Colonic mucosa (tissue), 4 donors: ENCODE measurements around the gene ZDHHC14. TPM values are rescaled to one million over a fixed set of nuclear protein-coding genes. Genes with fewer than 3 reads are reported as not detected.
"Not testable (repeated sequence)": the region's sequence is repeated elsewhere in the genome, so short reads cannot be mapped to it uniquely, and the experiment has no call there.

Experiments
- DNase-seq: peaks from one replicate; pipeline ENCODE4 v3.0.0-alpha.2; 2020
- H3K27ac ChIP-seq: fragments of 200-600 bp; one replicate; pipeline ENCODE4 v1.8.0; 2021
- H3K27me3 ChIP-seq: fragments of 200-600 bp; one replicate; pipeline ENCODE4 v1.8.0; 2021
- H3K36me3 ChIP-seq: fragments of 200-600 bp; one replicate; pipeline ENCODE4 v1.8.0; 2021
- H3K4me1 ChIP-seq: fragments of 200-600 bp; one replicate; pipeline ENCODE4 v1.8.0; 2021; ENCODE audit warnings: mild to moderate bottlenecking
- H3K4me3 ChIP-seq: fragments of 200-600 bp; one replicate; pipeline ENCODE4 v1.8.0; 2021
- H3K9ac ChIP-seq, 2 donors: one replicate each; pipeline ENCODE4 v1.7.0; 2013; ENCODE audit warnings: control low read depth in 2 of 2, low read depth in 2 of 2, low read length in 2 of 2
- H3K9me3 ChIP-seq: fragments of 200-600 bp; one replicate; pipeline ENCODE4 v1.8.0; 2021
- CTCF ChIP-seq: fragments of 200-600 bp; IDR thresholded peaks from one replicate; pipeline ENCODE4 v1.8.0; 2022; ENCODE audit warnings: antibody characterized with exemption, mild to moderate bottlenecking
- intact Hi-C: fragments of 100-400 bp; cut with DNase I; formaldehyde crosslinking; loops from one replicate; pipeline ENCODE4 v1.14.1; 2022
- total RNA-seq, 2 donors: library from RNA; stranded (reverse); fragmentation: NEBNext Ultra II Directional in 1 of 2; extraction: Animal tissue kit (Norgen Biotek cat#: 25700) in 1 of 2; gene quantifications; one replicate each; pipeline ENCODE4 v1.2.1, GENCODE V29; 2021
- donor health status: healthy.
- donor health status: DM: no; HTN: no; CAD: no.
- donor health status: DM: no; HTN: no; CAD: no.

Gene ZDHHC14
- total RNA-seq, 2 donors from 2014 or later = 8.4 to 11.4 TPM

GRCh38 chr6:157556671-157557430 is 175.9 kb downstream of the ZDHHC14 start:
- no peaks in the 10 kb centered on the region for H3K27me3 ChIP-seq
- H3K27ac ChIP-seq = no peak overlapping the region
- DNase-seq = peak; percentile 24
- no peak for TF ChIP-seq CTCF
- no peaks in the 10 kb centered on the region for H3K36me3 ChIP-seq
- no peak overlapping the region for H3K9ac ChIP-seq
- H3K4me3 ChIP-seq = no peak overlapping the region
- no peaks in the 10 kb centered on the region for H3K4me1 ChIP-seq
- no peaks in the 10 kb centered on the region for H3K9me3 ChIP-seq
- intact Hi-C loops = no loop called here

GRCh38 chr6:157557559-157557958 is 176.6 kb downstream of the ZDHHC14 start:
- Histone ChIP-seq H3K4me3 (no peak overlapping the region), H3K27me3 (no peaks in the 10 kb centered on the region), H3K9ac (no peak overlapping the region), H3K9me3 (no peaks in the 10 kb centered on the region), H3K36me3 (no peaks in the 10 kb centered on the region), H3K27ac (no peak overlapping the region), H3K4me1 (no peaks in the 10 kb centered on the region)
- no peak for DNase-seq
- TF ChIP-seq CTCF = no peak
- intact Hi-C loops = no loop called here

- Histone ChIP-seq H3K27me3 (no peaks in the 10 kb centered on the region), H3K9ac (no peak overlapping the region), H3K4me3 (no peak overlapping the region), H3K4me1 (no peaks in the 10 kb centered on the region), H3K9me3 (no peaks in the 10 kb centered on the region), H3K36me3 (no peaks in the 10 kb centered on the region), H3K27ac (no peak overlapping the region)
- TF ChIP-seq CTCF = no peak
- no peak for DNase-seq
- intact Hi-C loops = no loop called here
Measured at GRCh38 chr6:157558049-157558448, 177.1 kb downstream of the ZDHHC14 start.

- intact Hi-C loops = no loop called here
- Histone ChIP-seq H3K9ac (no peak overlapping the region), H3K4me3 (no peak overlapping the region), H3K27ac (no peak overlapping the region), H3K36me3 (no peaks in the 10 kb centered on the region), H3K27me3 (no peaks in the 10 kb centered on the region), H3K4me1 (no peaks in the 10 kb centered on the region), H3K9me3 (no peaks in the 10 kb centered on the region)
- no peak for DNase-seq
- no peak for TF ChIP-seq CTCF
Measured at GRCh38 chr6:157558487-157559200, 177.7 kb downstream of the ZDHHC14 start.

GRCh38 chr6:157559201-157559756 is 178.3 kb downstream of the ZDHHC14 start:
- Histone ChIP-seq H3K9ac (no peak overlapping the region), H3K36me3 (no peaks in the 10 kb centered on the region), H3K4me1 (no peaks in the 10 kb centered on the region), H3K27me3 (no peaks in the 10 kb centered on the region), H3K9me3 (no peaks in the 10 kb centered on the region), H3K27ac (no peak overlapping the region), H3K4me3 (no peak overlapping the region)
- no peak for TF ChIP-seq CTCF
- intact Hi-C loops = no loop called here
- no peak for DNase-seq

- H3K36me3 ChIP-seq, H3K4me1 ChIP-seq, H3K27me3 ChIP-seq, H3K27ac ChIP-seq, intact Hi-C loops, DNase-seq, H3K9me3 ChIP-seq, H3K4me3 ChIP-seq, H3K9ac ChIP-seq: not testable (repeated sequence)
Measured at GRCh38 chr6:157560063-157560462, 179.1 kb downstream of the ZDHHC14 start.
